NOMO-1 treated with dmso at 0.1 percent for 144 hours (cell line): ENCODE measurements around the gene ATAT1.
"Not testable (repeated sequence)": the region's sequence is repeated elsewhere in the genome, so short reads cannot be mapped to it uniquely, and the experiment has no call there.

Experiments used
- DNase-seq: peaks from one replicate; lab custom pipeline; 2025; ENCODE audit not compliant: unreplicated experiment; lab: John Stamatoyannopoulos, UW

Gene ATAT1

GRCh38 chr6:30626484-30627366 is at the start of gene ATAT1:
Gene ATAT1 (plus strand): TSS chr6:30626874.
- peak; percentile 71 for DNase-seq

DNA sequence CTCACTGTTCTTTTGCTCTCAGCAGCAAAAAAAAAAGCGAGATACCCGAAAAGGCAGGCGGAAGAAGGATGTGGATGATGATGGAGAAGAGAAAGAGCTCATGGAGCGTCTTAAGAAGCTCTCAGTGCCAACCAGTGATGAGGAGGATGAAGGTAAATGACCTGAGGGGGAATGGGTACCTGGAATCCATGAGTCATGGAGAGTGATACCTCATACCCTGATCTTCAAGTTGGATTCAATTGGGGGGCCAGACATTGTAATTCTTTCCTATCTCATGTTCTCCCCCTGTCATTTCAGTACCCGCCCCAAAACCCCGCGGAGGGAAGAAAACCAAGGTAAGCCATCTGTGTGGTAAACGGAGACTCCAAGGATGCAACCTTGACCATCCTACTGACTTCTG is 48.6 kb upstream of the ATAT1 start:
- no peak for DNase-seq

GRCh38 chr6:30583921-30584320 is 42.8 kb upstream of the ATAT1 start:
- no peak for DNase-seq

DNA sequence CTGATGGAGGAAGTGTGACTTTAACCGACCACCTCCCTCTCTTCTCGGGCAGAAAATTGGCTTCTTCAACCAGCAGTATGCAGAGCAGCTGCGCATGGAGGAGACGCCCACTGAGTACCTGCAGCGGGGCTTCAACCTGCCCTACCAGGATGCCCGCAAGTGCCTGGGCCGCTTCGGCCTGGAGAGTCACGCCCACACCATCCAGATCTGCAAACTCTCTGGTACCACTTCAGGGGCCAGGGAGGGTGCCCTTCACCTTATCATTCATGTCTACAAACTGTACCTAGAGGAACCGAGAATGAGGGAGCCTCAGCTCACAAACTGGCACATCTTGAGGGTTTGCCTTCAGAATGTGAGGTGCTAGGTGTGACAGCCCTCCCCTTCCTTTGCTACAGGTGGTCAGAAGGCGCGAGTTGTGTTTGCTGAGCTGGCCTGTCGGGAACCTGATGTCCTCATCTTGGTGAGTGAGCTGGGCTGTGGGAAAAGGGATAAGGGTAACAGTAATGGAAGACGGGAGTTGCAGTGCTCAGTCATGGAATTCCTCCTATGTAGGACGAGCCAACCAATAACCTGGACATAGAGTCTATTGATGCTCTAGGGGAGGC is 36.8 kb upstream of the ATAT1 start:
- DNase-seq = no peak

GRCh38 chr6:30590509-30590908 is 36.2 kb upstream of the ATAT1 start:
- no peak for DNase-seq

DNA sequence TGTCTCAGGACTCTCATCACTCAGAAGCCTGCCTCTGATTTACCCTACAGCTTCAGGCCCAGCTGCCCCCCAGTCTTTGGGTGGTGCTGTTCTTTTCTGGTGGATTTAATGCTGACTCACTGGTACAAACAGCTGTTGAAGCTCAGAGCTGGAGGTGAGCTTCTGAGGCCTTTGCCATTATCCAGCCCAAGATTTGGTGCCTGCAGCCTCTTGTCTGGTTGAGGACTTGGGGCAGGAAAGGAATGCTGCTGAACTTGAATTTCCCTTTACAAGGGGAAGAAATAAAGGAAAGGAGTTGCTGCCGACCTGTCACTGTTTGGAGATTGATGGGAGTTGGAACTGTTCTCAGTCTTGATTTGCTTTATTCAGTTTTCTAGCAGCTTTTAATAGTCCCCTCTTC is 35.7 kb upstream of the ATAT1 start:
- DNase-seq = no peak

DNA sequence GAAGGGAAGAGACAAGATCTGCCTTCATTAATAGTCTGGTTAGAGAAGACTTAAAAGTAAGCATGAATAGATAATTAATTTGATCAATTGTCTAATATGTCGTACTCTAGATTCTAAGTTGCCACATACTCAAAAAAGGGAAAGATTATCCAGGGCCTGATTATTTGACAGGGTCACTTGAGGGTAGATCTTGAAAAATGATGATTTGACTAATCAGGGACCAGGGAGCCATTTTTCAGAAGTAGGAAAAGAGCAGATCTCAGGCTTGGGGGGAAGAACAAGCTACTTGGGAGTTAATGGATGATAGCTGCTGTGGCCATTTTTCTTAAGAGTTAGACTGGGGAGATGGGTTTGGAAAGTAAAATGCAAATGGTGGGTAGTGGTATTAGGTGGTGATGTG is 34.4 kb upstream of the ATAT1 start:
- no peak for DNase-seq

DNA sequence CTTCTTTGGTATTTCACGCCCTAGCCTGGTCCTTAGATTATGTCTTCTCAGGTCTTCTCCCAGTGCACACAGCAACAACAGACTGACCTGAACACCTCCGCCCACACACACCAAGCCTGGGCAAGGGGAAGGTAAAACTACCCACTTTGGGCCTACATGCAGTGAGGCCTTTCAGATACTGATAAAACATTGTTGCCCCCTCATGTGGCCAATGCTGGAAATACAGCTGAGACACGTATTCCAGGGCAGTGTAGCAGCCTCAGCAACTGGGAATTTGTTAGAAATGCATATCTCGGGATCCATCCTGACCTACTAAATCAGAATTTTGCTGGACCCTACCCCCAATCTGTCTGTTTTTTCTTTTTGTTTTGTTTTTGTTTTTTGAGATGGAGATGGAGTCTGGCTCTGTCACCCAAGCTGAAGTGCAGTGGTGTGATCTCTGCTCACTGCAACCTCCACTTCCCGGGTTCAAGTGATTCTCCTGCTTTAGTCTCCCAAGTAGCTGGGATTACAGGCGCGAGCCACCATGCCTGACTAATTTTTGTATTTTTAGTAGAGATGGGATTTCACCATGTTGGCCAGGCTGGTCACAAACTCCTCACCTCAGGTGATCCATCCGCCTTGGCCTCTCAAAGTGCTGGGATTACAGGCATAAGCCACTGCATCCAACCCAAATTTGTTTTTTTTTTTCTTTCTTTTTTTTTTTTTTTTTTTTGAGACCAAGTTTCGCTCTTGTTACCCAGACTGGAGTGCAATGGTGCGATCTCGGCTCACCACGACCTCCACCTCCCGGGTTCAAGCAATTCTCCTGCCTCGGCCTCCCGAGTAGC is 29.1 kb upstream of the ATAT1 start:
- DNase-seq = not testable (repeated sequence)

DNA sequence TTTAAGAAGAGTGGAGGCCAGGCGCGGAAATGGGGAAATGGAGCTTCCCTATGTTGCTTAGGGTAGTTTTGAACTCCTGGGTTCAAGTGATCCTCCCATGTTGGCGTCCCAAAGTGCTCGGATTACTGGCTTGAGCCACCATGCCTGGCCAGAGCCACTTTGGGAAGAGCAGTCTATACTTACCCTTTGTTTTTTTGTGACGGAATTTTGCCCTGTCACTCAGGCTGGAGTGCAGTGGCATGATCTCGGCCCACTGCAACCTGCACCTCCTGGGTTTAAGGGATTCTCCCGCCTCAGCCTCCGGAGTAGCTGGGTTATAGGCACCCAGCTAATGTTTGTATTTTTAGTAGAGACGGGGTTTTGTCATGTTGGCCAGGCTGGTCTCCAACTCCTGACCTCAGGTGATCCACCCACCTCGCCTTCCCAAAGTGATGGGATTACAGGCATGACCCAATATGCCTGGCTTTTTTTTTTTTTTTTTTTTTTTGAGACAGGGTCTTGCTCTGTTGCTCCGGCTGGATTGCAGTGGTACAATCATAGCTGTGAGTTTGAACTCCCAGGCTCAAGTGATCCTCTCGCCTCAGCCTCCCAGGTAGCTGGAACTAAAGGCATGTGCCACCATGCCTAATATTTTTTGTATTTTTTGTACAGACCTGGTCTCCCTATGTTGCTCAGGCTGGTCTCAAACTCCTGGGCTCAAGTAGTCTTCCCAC is 27.6 kb upstream of the ATAT1 start:
- no peak for DNase-seq

- no peak for DNase-seq
Measured at GRCh38 chr6:30599625-30600324, 26.9 kb upstream of the ATAT1 start.

GRCh38 chr6:30600451-30600961 is 26.2 kb upstream of the ATAT1 start:
- DNase-seq = no peak

DNA sequence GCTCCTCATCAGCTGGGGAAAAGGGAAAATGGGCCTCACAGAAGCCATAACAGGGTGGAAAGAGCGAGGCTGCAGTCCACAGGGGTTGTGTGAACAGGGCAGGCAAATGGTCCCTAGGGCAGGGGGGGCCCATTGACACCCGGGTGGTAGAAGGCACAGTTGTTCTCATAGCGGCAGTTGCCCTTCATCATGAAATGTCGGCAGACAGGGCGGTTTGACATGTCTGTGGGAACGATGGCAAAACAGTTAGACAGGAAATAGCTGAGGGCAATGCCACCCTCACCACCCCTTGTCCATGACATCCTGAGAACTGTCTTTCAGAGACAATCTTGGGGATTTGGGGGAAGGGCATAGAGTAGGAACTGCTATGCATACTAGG is 25.2 kb upstream of the ATAT1 start:
- no peak for DNase-seq

DNA sequence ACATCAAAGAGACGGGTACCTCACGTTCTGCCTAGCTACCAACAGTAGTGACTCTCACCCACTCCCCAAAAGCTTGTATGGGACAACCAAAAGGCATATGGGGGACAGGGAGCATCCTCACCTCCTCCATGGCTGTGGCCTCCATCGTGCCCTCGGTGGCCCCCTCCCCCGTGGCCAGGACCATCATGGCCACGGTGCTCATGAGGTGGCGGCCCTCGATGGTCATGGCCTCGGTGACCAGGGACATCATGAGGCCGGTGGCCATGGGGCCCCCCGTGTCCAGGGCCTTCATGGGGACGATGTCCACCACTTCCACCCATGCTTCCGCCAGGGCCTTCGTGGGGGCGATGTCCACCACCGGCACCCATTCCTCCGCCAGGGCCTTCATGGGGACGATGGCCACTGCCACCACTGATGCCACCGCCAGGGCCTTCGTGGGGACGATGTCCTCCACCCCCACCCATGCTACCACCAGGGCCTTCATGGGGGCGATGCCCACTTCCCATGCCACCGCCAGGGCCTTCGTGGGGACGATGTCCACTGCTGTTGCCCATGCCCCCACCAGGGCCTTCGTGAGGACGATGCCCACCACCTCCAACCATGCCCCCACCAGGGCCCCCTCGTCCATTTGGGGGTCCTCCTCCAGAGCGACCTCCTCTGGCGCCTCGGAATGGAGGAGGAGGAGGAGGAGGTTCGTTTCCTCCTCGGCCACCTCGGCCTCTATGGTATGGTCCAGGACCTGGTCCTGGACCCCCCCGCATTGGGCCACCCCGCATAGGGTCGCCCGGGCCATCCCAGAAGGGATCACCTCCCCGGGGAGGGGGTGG is 24.6 kb upstream of the ATAT1 start:
- no peak for DNase-seq

DNA sequence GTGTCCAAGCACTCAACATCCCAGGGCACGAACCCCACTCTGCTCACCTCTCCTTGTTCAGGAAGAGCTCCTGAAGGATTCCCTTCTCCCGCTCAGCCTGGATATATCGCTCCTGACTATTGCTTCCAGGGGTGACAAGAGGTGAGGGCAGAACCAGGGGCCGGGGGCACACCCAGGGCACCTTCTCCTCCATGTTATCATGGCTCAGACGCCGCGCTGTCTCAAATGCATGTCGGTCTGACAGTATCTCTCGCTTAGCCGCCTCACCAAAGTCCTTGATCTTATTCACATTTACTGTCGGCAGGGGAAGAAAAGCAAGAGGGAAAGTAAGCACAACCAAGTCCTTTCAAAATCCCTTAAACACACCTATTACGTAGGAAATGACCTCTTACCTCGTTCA is 22.7 kb upstream of the ATAT1 start:
- no peak for DNase-seq

GRCh38 chr6:30610065-30610464 is 16.6 kb upstream of the ATAT1 start:
- DNase-seq = no peak

DNA sequence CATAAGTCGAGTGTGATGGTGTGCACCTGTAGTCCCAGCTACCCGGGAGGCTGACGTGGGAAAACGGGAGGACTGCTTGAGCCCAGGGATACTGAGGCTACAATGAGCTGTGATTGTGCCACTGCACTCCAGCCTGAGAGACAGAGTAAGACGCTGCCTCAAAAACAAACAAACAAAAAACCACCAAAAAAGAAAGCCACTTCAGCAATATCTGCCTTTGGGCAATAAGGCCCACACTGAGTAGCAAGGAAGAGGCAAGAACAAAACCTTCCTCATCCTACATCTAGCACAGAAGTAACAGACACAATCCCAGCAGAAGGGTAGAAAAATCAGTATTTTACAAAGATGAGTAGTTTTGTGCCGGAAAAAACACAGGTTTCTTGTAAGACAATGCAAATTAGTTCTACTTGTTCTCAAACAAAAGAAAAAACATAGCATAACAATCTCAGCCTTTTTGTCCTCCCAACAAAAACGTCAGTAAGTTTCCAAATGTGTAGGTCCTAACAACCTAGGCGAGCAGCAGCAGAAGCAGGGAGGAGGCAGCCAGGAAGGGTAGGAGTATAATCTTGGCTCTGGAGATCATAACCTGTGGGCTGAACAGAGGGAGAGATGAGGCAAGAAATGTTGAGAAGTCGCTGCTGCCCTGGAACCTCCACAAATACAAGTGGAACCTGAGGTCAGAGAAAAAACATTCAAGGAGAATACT is 15.4 kb upstream of the ATAT1 start:
- DNase-seq = no peak

DNA sequence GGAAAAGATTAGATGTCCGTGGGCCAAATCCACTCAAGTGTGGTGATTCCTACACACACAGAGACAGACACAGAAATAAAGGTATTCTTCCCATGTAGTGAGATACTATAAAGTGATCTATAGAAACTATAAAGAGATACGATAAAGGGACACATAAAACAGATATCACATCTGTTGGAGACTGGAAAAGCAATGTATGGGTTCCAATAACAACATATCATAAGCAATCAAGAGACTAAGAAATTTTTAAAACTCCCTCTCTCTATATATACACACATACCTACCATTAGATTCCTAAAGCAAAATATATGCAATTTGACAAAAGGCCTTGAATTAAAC is 14.8 kb upstream of the ATAT1 start:
- no peak for DNase-seq

DNA sequence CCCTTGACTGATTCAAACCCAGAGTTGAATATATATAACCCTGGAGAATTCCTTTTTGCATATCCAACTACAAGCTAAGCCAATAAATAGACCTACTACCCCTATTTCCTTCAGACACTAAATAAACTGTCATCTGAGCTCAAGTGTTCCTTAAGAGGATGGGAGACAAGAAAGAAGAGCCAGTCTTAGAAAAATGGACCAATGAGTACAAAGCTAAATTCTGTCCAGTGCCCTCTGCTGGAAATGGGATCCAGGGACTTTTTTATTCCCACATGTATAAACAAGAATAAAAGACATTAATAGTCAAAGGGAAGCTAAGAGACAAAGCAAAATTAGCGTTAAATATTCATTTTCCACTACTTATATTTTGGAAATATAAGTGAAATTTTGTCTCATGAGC is 14.5 kb upstream of the ATAT1 start:
- DNase-seq = no peak

DNA sequence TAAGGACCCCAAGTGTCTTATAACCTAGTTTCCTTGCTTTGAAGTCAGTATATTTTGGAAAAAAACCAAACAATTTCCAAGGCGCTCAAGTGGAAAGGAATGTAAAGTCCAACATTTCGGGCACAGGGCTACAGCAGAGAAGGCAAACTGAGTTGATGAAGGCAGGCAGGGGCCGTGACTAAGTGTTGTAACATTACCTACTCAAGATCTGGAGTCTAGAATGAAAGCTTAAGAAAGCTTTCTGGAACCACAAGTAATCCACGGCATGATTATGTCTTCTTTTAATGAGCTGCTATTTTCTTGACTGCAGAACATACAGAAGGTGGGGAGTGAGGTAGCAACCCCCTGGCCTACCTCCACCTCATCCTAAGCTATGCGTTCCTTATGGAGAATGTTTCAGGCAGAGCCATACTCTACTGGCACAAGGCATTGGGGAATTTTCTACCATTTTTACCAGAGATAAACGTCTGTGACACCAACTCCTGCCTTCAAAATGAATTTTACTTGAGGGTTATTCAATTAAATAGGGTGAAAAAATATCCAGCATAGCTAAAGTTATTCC is 13.9 kb upstream of the ATAT1 start:
- DNase-seq = no peak
